HG03378 (cell line): Measurements from ENCODE around the gene VPS13A.
"Not testable (repeated sequence)": the region's sequence is repeated elsewhere in the genome, so short reads cannot be mapped to it uniquely, and the experiment has no call there.

Experiments used
- ATAC-seq: cut with Tn5 transposase; IDR thresholded peaks from one replicate; pipeline ENCODE4 v1.9.1; 2021; ENCODE audit warnings: mild to moderate bottlenecking, moderate library complexity; ENCODE audit not compliant: unreplicated experiment

The VPS13A gene

DNA sequence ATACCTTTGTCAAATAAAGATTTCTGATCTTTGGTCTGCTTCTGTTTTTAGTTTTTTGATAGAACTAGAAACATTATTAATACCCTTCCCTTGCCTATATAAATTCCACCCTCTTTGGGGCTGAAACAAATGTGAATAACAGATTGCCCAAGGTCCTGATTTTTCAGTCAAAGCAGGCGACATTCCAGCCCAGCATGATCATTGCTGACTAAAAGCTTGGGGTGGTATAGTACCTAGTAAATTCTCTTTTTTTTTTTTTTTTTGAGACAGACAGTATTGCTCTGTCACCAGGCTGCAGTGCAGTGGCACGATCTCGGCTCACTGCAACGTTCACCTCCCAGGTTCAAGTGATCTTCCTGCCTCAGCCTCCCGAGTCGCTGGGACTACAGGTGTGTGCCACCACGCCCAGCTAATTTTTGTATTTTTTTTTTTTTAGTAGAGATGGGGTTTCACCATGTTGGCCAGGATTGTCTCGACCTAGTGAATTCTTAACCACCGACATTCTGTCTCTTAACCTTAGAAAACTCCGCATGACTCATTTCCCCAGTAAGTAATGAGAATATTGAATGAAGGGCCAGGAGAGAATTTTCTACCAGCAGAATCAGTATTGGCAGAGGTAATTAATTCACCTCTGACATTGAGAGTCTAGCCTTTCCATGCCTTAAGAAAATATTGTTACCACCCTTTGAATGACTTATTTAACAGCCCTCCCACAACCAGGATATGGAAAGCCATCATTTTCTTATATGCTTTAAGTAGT is 244.4 kb downstream of the VPS13A start:
- no peak for ATAC-seq

DNA sequence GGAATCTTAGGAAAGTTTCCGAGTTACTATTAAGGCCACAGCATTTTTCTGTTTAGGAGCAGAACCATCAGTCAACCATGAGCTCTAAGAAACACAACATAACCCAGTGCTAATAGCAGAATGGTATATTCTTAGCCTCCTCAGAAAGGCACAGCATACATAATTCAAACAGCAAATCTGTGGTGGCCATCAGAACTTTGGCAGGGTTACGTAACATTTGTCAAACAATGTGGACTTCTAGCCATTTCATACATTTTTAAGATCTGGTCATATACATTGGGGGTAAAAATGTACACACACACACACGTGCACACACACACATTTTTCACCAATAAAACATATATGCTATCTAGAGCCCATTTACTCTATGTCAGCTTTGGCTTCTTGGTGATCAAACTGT is 245.6 kb downstream of the VPS13A start:
- no peak for ATAC-seq

DNA sequence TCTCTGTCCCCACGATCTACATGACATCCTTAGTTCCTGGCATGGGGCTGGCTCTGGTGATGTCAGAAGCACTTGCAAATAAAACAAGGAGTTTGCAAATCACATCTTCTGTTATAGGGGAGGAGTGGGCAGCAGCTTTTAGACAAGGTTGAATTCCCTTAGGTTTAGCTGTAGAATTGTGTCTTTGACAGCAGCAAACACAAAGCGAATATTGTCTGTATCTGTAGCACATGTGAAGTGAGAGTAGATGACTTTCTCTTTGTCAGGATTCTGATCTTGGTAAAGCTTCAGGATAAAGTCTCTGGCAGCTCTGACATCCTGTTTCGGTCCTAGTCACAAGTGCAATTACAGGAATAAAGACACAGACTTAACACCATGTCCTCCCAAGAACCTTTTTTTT is 246.5 kb downstream of the VPS13A start:
- no peak for ATAC-seq

DNA sequence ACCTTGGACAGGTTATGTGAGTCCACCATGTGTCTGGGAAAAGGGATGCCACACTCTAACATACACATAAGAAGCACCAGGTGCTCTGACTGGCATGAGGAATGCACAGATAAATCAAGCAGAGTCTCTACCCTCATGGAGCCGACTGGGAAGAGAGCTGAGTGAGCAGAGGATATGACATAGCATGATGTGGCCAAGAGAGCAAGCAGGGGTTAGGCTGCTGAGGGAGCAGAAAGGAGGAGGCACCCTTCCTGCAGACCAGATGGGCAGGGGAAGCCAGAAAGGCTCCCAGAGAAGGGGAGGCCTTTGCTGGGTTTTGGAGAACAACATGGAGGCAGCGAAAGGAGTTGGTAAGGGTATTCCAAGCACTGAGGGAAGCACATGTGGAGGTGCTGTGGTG is 247.7 kb downstream of the VPS13A start:
- ATAC-seq = no peak

DNA sequence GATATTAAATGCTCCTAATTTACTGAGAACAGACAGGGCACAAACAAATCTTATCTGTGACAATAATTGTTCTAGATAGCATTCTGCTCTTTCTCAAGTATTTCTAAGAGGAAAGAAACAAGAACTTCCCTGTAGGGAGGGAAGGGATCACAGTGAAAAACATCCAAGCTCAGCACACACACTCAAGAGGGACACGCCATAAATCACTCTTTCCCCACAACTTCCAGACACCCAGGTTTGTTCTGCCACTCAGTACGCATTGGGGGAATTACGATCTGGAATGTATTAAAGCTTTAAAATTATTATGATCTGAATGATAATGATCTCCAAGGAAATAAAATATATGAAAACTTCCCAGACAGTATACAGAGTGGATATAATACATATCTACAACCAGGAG is 249.4 kb downstream of the VPS13A start:
- ATAC-seq = no peak

DNA sequence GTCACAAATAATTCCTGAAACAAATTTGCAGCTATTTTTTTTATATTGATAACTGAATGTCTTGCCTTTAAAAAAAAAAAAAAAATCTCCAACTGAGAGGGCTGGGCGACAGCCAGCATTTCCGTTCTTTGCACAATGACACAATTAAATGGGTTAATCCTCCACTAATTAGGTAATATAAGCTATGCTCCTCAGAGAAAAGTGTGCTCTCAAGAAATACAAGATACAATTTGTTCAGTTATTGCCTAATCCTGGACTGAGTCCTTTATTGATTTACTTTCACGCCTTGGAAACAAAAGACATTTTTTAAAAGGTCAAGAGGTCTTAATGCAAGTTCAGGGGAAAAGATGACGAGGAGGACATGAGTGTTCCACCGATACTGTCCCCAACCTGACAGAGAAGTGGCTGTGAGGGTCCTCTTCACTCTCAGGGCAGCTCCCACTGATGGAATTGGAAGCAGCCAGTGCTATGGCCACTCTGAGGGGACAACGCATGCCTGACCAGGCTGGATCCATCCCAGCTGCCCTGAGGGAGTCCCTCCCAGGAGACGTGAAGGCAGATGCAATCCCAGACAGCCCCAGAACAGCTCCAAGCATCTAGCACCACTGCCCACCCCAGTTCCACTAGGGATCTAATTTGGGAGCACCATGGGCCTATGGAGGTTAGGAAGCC is 250.1 kb downstream of the VPS13A start:
- ATAC-seq = no peak

DNA sequence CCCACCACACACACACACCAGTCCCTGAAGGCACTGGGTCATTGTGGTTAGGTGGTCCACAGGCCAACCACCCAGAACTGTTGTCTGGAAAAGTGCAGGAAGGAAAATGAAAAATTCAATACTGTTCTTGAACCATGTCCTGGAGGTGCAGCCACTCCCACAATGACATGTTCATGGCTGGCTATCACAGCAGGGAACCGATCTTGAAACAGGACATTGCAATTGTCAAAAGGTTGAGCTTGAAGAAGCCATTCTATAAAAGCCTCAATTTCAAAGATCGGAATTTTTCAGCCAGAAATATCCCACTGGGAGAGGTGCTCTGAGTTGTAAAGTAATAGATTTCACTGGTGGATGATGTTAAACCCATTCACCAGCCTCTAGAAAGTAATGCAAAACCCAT is 252.6 kb downstream of the VPS13A start:
- ATAC-seq = no peak

DNA sequence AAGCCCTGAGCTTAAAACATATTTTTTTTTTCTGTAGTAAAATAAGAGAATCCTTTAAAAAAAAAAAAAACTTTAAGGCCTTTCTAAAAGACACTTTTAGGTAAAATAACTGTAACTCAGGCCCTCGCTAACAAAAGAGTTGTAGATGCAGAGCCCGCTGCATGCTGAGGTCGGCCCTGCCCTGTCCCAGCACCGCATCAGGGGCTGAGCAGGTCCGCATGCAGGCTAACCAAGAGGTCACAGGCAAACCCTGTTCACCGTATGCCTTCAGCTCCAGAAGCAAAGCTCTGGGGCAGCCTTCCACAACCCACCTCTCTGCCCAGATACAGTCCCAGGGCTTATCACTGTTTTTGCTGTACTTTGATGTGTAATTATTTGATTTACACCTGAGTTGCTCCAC is 254.7 kb downstream of the VPS13A start:
- no peak for ATAC-seq

DNA sequence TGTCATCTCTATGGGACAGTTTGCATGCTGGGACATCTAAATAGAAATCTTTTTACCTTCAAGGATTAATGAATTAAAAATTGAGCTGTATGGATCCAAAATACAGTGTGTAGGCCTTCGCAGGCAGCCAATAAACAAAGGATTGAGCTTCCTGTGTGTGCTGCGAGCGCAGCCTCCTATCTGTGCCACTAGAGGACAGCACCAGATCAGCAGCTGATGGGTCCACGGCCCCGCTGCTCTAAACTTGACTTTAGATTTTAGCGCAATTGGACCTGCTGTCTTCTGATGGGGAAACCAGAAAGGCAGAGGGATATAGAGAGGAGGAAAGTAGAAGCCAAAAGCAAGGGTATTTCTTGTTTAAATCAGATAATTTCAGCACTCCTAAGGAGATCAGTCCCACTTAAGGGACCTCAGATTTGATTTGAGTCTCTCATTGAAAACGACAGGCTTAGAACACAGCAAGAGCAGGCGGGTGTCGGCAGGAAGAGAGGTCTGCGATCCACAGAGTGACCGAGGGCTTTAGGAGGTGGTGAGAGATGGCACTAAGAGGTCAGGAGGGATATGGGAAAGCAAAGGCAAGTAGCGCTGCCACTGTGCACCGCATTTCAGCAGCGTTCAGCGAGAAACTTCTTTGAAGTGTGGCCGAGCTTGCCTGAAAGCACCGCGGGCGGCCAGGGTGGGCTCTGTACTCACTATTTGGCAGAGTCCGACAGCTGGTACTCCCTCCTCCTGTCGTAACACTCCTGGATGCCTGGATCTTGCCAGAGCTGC is 256.5 kb downstream of the VPS13A start:
- ATAC-seq = peak; percentile 65

DNA sequence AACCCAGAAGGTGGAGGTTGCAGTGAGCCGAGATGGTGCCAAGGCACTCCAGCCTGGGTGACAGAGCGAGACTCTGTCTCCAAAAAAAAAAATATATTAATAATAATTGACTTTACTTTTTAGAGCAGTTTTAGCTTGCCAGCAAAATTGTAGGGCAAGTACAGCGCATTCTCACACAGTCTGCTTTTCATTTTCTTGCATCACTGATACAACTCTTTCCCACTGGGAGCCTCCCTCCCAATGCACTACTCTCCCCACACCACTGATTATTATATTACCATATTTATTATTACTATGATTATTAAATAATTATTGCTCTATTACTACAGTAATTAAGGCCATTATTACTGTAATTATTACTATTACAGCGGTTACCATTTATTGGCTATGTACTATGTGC is 257.9 kb downstream of the VPS13A start:
- no peak for ATAC-seq

DNA sequence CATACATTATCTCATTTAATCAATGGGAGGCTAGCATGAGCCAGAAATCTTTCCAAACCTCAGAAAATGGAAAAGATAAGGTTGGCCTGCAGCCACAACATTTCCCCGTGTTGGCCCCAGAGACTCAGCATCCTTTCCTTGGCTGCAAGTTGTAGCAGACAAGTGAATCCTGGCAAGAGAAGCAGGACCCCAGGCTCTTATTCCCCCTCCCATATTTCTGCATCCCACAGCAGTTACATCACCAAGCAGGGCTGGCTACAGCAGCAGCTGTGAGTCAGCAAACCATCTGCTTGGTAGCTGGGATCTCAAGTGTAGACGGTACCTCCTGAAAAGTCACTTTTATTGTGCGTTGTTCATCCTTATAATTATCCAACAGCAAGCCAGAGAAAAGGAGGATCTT is 258.4 kb downstream of the VPS13A start:
- ATAC-seq = no peak

DNA sequence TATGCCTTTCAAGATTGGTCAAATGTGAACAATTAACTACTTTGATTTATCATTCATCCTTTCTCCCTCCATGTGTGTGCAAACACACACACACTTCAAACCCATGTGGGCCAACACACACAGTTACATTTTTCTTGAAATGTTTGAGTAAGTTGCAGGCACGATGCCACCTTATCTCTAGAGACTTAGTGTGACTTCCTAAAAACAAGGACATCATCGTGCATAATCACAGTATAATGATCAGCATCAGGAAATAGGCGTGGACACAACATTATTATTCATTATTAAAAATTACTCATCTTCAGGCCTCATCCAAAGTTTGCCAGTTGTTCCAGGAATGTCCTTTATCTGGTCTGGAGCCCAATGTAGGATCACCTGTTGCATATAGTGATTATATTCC is 261.3 kb downstream of the VPS13A start:
- ATAC-seq = no peak

DNA sequence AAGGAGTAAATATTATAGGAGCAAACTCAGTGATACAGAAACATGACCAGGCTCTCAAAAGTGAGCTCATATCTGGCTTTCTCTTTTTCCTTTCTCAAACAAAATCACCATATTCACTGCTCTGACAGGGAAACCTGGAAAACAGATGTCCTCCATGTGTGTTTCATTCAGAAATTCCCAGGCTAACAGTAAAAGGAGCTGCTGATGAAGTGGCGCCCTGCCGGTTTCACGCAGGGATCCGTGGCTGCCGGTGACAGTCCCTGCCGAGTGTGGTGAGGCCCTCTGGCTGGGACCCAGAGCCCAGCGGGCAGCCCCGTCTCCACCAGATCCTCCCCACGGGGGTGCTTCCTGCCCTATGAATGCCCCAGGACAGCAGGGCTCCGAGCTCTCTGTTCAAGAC is 262.7 kb downstream of the VPS13A start:
- ATAC-seq = no peak

DNA sequence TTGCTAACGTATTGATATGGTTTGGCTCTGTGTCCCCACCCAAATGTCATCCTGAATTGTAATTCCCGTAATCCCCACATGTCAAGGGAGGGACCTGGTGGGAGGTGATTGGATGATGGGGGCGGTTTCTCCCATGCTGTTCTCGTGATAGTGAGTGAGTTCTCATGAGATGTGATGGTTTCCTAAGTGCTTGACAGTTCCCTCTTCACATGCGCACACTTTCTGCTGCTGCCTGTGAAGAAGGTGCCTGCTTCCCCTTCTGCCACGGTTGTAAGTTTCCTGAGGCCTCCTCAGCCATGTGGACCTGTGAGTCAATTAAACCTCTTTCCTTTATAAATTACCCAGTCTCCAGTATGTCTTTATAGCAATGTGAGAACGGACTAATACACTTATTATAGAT is 263.8 kb downstream of the VPS13A start:
- not testable (repeated sequence) for ATAC-seq

DNA sequence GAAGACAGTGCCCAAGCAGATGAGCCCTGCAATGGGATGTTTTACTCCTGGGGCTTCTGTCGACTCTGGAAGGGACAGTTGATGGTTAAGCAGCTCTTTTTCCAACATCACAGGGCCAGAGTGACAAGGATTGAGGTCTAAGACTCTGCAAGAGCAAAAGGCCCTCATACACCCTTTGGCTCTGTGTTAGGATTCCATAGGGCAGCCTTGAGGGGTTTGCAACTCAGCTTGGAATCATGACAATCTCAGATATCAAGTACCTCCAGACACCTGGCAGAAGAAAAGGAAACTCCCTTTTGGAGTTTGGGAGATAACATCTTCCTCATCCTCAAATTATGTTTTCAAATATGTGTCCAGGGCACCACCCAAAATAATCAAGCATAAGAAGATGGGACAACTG is 265.1 kb downstream of the VPS13A start:
- no peak for ATAC-seq

DNA sequence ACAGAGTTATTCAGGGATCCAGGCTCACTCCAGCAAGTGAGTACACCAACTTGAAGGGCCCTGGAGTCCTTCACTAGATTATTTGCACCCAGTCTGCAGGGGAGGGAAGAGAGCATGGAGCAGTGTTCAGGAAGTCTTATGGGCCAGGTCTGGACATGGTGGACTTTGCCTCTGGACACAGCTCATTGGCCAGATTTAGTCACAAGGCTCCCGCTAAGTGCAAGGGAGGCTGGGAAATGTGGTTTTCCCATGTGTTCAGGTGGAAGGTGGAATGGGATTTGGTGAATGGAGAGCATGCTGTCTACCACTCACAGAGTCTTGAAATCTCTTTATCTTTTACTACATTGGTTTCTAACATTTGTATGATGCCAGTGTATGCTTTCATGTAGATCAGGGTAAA is 270.3 kb downstream of the VPS13A start:
- no peak for ATAC-seq

DNA sequence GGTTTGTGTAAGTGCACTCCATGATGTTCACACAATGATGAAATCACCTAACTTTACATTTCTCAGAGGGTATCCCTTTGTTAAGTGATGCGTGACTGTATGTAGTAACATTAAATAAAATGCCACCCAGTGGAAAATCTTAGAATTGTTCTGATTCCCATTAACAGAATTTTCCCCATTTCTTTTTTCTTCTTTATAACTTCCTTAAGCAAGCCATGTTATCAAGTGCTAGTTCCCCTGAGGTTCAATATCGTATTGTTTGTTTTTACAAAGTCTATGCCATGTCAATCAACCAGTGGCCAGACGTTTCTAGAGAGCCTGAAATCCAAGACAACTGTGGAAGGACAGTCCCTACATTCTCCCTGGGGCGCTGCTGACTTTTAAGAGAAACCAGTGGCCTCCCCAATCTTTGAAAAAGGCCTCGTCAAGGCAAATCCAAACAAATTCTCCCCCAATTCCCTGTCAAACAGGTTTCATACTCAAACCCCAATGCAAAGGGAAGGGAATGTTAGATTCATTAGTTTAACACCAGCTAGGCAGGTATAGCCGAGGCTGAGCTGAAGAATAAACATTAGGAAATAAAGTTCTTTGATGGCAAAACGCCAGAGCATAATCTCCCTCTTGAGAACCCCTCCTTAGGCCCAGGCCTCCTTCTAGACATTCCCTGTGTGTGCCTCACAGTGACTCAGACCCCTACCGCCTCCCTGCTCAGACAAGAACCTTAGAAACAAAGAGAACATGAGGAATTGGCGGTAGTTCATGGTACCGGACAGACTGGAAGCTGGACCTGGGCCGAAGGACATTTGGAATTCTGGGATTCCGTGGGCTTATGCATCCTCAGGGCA is 272.1 kb downstream of the VPS13A start:
- no peak for ATAC-seq

DNA sequence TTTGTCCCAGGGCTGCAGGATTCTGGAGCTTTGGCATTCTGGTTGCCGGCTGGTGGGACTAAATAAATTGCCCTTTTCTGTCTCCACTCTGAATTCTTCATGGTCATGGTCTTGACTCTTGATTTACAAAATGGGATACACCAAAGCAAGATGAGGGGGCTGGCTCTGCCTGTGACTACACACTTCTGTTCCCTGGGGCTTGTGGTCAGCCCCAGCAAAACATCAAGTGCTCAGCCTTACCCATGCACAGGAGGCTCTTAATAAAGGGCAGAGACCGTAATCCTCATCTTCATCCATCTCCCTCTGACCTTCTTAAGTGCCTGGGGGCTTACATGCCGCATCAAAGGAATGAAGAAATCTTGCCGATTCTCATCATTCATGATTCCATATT is 272.7 kb downstream of the VPS13A start:
- no peak for ATAC-seq

DNA sequence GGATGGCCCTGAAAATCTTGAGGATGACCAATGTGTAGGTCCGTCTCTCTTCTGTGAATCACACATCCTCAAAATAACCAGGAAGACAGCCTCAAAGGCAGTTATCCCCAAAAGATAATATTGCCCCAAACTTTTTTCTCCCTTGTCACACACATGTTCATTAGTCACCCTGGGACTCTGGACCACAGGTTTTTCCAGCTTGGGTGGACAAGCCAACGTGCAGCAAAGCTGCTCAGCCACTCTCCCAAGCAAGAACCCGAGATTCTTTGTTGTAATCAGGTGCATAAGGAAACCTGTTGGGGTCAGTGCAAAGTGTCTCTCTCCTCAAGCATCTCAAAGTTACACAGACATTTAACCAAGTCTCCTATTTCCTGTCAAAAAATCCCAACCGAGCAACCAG is 274.2 kb downstream of the VPS13A start:
- ATAC-seq = no peak

DNA sequence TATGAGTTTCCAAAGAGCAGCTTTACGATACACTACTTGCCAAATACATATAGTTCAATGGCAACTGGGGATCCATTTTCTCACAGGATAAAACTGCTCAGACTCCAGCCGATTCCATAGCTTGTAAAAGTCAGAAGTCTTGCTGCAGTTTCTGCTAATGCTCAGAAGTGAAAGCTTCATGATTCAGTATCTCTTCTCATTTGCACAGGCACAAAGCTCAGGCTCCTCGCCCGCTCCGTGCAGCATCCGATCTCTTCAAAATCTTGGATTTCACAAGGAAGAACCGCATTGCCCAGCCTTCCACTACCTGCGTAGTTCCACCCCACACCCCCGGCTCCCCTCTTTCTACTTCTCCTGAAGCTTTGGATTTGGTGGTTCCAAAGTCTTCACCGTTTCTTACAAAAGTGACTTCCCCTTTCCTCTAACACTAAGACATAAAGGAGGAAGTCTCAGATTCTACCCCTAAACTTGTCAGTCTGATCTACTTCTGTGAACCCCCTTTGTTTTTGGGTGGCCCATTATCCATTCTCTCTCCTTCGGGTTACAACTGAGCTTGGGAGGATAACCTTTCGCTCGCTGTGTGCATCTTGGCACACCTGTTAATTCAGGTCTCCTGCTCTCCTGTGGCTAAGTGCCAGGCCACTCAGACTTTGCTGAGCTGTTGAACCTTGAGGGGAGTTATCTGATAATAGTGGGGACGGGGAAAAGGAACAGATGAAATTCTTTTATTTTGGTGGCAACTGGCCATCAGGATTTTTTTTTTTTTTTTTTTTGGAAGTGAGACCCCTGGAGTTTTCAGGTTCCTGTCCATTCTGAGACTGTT is 276.7 kb downstream of the VPS13A start:
- no peak for ATAC-seq
